ENCODE results near the gene MYL12B. TPM values are rescaled to one million over a fixed set of nuclear protein-coding genes. Genes with fewer than 3 reads are reported as not detected.

Gene MYL12B
- total RNA-seq, 1 donor from 2014 or later: 176 TPM

DNA sequence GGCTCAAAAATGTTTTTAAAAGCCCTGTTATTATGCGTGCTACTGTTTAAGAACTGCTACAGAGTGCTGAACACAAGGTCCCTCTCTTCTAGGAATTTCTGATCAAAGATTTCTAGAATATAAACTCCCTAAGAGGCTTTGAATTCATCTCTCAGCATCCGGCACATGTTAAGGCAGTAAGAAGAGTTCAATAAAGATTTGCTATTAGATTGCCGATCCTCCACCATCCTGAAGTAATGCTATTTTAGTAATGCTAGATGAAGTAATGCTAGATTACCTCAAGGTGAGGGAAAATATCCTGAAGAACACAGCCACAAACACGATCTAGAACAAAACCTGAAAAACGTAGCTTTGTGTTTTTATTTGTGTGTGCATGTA lies 949 bp upstream of the MYL12B start:
- H3K4me3 ChIP-seq: peak overlapping the region; percentile 96
- no peaks in the 10 kb centered on the region for H3K27me3 ChIP-seq (ENCODE audit: low read depth)
- peak overlapping the region; percentile 99 for H3K27ac ChIP-seq (replicated peaks)
- intact Hi-C loops (cut with micrococcal nuclease): no loop called here
- H3K9me3 ChIP-seq (replicated peaks): no peaks in the 10 kb centered on the region
- peaks cover 29% of the 10 kb centered on the region for H3K36me3 ChIP-seq
- peak; percentile 8 for TF ChIP-seq CTCF (IDR thresholded peaks at IDR 0.05; ENCODE audit: borderline replicate concordance)
- H3K4me1 ChIP-seq: peaks cover 97% of the 10 kb centered on the region
- no peak for DNase-seq

DNA sequence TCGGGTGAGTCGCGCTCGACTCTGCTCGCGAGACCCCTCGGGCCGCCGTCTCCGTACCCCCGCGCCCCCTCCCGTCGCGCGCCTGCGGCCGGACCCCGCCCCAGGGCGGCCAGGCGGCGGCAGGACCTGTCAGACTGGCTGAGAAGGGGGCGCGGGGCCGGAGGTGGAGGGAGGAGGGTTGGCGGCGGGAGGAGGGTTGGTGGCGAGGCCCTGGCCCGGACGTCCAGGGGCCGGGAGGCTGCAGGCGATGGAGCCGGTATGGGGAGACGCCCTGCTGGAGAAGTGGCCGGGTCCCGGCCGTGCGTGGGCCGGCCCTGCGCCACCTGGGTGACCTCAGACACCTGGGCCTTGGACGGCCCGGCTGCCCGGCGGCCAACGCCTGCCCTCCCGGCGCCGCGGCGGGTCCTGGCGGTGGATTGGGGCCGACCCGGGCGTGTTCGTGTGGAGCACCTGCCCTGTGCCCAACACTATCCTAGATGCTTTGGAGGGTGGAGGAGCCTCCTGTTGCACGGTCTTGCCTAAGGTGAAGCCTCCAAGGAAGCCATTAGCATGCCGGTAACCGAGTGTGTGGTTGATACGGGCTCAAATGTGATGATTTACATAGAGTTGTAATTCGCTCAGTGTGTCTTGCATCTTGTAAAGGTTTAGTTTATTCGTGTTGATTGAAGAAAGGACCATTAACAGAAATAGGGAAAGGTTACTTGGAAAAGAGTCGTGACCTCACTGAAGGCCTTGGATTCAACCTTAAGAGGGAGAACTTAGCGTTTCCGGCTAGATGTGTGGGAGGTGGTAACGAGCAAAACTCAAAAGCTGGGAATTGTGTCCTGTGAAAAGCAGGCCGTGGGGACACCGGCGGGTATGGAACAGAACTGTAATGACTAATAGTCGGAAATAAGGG lies 550 bp downstream of the MYL12B start:
- H3K27me3 ChIP-seq (ENCODE audit: low read depth): no peaks in the 10 kb centered on the region
- peaks cover 97% of the 10 kb centered on the region for H3K4me1 ChIP-seq
- no peaks in the 10 kb centered on the region for H3K9me3 ChIP-seq (replicated peaks)
- peaks cover 14% of the 10 kb centered on the region for H3K36me3 ChIP-seq
- H3K27ac ChIP-seq (replicated peaks): peak overlapping the region; percentile 99
- peak overlapping the region; percentile 96 for H3K4me3 ChIP-seq
- no peak for DNase-seq
- no peak for TF ChIP-seq CTCF (IDR thresholded peaks at IDR 0.05; ENCODE audit: borderline replicate concordance)
- intact Hi-C loops (cut with micrococcal nuclease): no loop called here

DNA sequence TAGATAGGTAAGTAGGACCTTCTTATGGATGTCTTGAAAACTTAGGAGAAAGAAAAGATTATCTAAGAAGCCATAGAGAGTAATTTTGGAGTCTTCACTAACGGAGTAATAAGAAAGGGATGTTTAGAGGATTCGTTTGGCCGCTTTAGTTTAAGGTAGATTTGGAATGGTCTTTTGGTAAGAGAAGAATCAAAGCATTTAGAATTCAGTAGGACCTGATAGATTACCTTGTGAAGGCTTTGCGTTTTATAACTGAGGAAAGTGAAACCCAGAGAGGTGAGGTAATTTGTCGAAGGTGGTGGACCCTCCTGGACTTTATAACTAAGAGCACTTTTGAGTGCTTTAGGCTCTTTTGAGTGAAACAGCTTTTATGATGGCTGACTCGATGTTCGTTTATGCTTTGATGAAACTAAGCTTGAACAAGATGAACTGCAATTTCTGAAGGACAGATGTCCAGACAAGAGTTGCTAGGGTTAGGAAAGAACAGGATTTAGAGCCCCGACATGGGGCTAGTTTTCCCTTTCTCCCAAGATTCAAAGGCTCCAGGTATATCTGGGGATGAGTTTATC lies 1.3 kb downstream of the MYL12B start:
- Histone ChIP-seq H3K4me3 (peak overlapping the region; percentile 96), H3K9me3 (replicated peaks) (no peaks in the 10 kb centered on the region), H3K4me1 (peaks cover 97% of the 10 kb centered on the region), H3K36me3 (peaks cover 7% of the 10 kb centered on the region), H3K27me3 (ENCODE audit: low read depth) (no peaks in the 10 kb centered on the region), H3K27ac (replicated peaks) (peak overlapping the region; percentile 99)
- intact Hi-C loops (cut with micrococcal nuclease): no loop called here
- DNase-seq: no peak
- no peak for TF ChIP-seq CTCF (IDR thresholded peaks at IDR 0.05; ENCODE audit: borderline replicate concordance)

- no peaks in the 10 kb centered on the region for H3K9me3 ChIP-seq (replicated peaks)
- no peak for TF ChIP-seq CTCF (IDR thresholded peaks at IDR 0.05; ENCODE audit: borderline replicate concordance)
- no peak for DNase-seq
- peaks cover 97% of the 10 kb centered on the region for H3K4me1 ChIP-seq
- no peaks in the 10 kb centered on the region for H3K27me3 ChIP-seq (ENCODE audit: low read depth)
- intact Hi-C loops (cut with micrococcal nuclease): no loop called here
- H3K27ac ChIP-seq (replicated peaks): no peak overlapping the region
- no peaks in the 10 kb centered on the region for H3K36me3 ChIP-seq
- peak overlapping the region; percentile 96 for H3K4me3 ChIP-seq
Observed at GRCh38 chr18:3264362-3264761, 2.4 kb downstream of the MYL12B start.

GRCh38 chr18:3265564-3266033 lies 3.7 kb downstream of the MYL12B start:
- intact Hi-C loops (cut with micrococcal nuclease): no loop called here
- Histone ChIP-seq H3K36me3 (no peaks in the 10 kb centered on the region), H3K9me3 (replicated peaks) (no peaks in the 10 kb centered on the region), H3K4me1 (peaks cover 99% of the 10 kb centered on the region), H3K27ac (replicated peaks) (peak overlapping the region; percentile 10), H3K4me3 (no peak overlapping the region), H3K27me3 (ENCODE audit: low read depth) (no peaks in the 10 kb centered on the region)
- no peak for TF ChIP-seq CTCF (IDR thresholded peaks at IDR 0.05; ENCODE audit: borderline replicate concordance)
- DNase-seq: no peak
